K562 (cell line): ENCODE data around the gene NAE1.
"Not testable (repeated sequence)": the region's sequence is repeated elsewhere in the genome, so short reads cannot be mapped to it uniquely, and the experiment has no call there.

Experiments
- CHD2 ChIP-seq: IDR thresholded peaks from 2 replicates; pipeline ENCODE4 v1.6.1; 2011; ENCODE audit warnings: low read depth, low read length
- CTCF ChIP-seq, 3 experiments: IDR thresholded peaks in 2 of 3; conservative IDR thresholded peaks in 1 of 3; 2 replicates each; pipeline ENCODE4 v1.5.1; 2011 to 2012; ENCODE audit warnings: low read length in 3 of 3, mild to moderate bottlenecking in 3 of 3, control low read depth in 2 of 3, improper control_type of control experiment in 1 of 3, inconsistent platforms in 1 of 3, low read depth in 1 of 3, mixed read lengths in 1 of 3, moderate library complexity in 1 of 3; ENCODE audit not compliant: insufficient read depth in 2 of 3
- GATA2 ChIP-seq: sonication (generic); formaldehyde crosslinking; IDR thresholded peaks from 2 replicates; pipeline ENCODE4 v1.4.0; 2020; ENCODE audit warnings: mild to moderate bottlenecking, missing genetic modification reagents
- GTF2F1 ChIP-seq: IDR thresholded peaks from 2 replicates; pipeline ENCODE4 v1.6.1; 2011; ENCODE audit warnings: low read depth, low read length, improper control_type of control experiment
- HDAC2 ChIP-seq: fragments of 450-650 bp; IDR thresholded peaks from 2 replicates; pipeline ENCODE4 v1.6.1; 2016; ENCODE audit warnings: mild to moderate bottlenecking
- IRF1 ChIP-seq: sonication (generic); formaldehyde crosslinking; IDR thresholded peaks from 2 replicates; pipeline ENCODE4 v1.8.0; 2022; ENCODE audit warnings: missing genetic modification reagents, mild to moderate bottlenecking, borderline replicate concordance
- NRF1 ChIP-seq, 2 experiments: fragments of 450-650 bp; IDR thresholded peaks in 1 of 2; conservative IDR thresholded peaks in 1 of 2; 2 replicates each; pipeline ENCODE4 v1.6.1; 2014; ENCODE audit warnings: mild to moderate bottlenecking in 2 of 2
- POLR2A ChIP-seq: fragments of 450-650 bp; conservative IDR thresholded peaks from 2 replicates; pipeline ENCODE4 v1.6.1; 2016
- SMAD3 ChIP-seq: fragments of 450-650 bp; formaldehyde crosslinking; conservative IDR thresholded peaks from 2 replicates; pipeline ENCODE4 v1.4.0; 2020; ENCODE audit warnings: mild to moderate bottlenecking
- STAT5A ChIP-seq: IDR thresholded peaks from 2 replicates; pipeline ENCODE4 v1.6.1; 2012; ENCODE audit warnings: low read length, inconsistent platforms, borderline replicate concordance

GRCh38 chr16:66871363-66871762 lies 40.6 kb upstream of the NAE1 start:
- not testable (repeated sequence) for TF ChIP-seq HDAC2; GTF2F1; CTCF (IDR thresholded peaks at IDR 0.05 in 2 of 3, conservative IDR thresholded peaks at IDR 0.05 in 1 of 3; ENCODE audit: insufficient read depth in 2 of 3, low read depth in 1 of 3, low read length in 3 of 3); POLR2A; NRF1 (conservative IDR thresholded peaks at IDR 0.05 in 1 of 2, IDR thresholded peaks at IDR 0.05 in 1 of 2); CHD2; SMAD3 (CRISPR knock-in tag); GATA2 (CRISPR knock-in tag); IRF1 (CRISPR knock-in tag); STAT5A
